Gastrocnemius medialis (tissue), 4 donors: ENCODE measurements around the gene PXMP4. TPM values are rescaled to one million over a fixed set of nuclear protein-coding genes. Genes with fewer than 3 reads are reported as not detected.

Experiments used
- ATAC-seq, 2 donors: fragments of 150-250 bp; one replicate each; pipeline ENCODE4 v1.9.1; 2016
- DNase-seq, 2 donors: peaks; one replicate each; pipeline ENCODE4 v3.0.0-alpha.2; 2019
- H3K27ac ChIP-seq, 4 donors: fragments of 200-600 bp; sonication (generic); 1 replicate in 1 of 4; 2 replicates in 3 of 4; pipeline ENCODE4 v1.5.1; 2016 to 2018; ENCODE audit warnings: mild to moderate bottlenecking in 2 of 4, moderate library complexity in 1 of 4
- H3K27me3 ChIP-seq, 3 donors: fragments of 200-600 bp; sonication (generic) in 2 of 3; 1 replicate in 1 of 3; 2 replicates in 2 of 3; pipeline versions ENCODE4 v1.5.1 to v1.6.0; 2016 to 2019; ENCODE audit warnings: mild to moderate bottlenecking in 1 of 3, moderate library complexity in 1 of 3
- H3K36me3 ChIP-seq, 2 donors: fragments of 200-600 bp; sonication (generic) in 1 of 2; one replicate each; pipeline ENCODE4 v1.5.1; 2017 to 2018
- H3K4me1 ChIP-seq, 2 donors: fragments of 200-600 bp; sonication (generic) in 1 of 2; one replicate each; pipeline ENCODE4 v1.5.1; 2016 to 2017; ENCODE audit warnings: mild to moderate bottlenecking in 2 of 2
- H3K4me3 ChIP-seq, 4 donors: fragments of 200-600 bp; sonication (generic) in 3 of 4; 1 replicate in 1 of 4; 2 replicates in 3 of 4; pipeline ENCODE4 v1.5.1; 2016 to 2019; ENCODE audit warnings: mild to moderate bottlenecking in 2 of 4
- H3K9me3 ChIP-seq, 3 donors: fragments of 200-600 bp; sonication (generic) in 2 of 3; 1 replicate in 1 of 3; 2 replicates in 2 of 3; pipeline ENCODE4 v1.5.1; 2016 to 2019
- POLR2A ChIP-seq, 2 donors: fragments of 450-650 bp; IDR thresholded peaks; one replicate each; pipeline ENCODE4 v1.6.1; 2017; ENCODE audit warnings: antibody characterized with exemption in 2 of 2, mild to moderate bottlenecking in 2 of 2, moderate library complexity in 2 of 2
- in situ Hi-C, 4 donors: fragments of 200-750 bp; cut with MboI; loops; one replicate each; pipeline versions ENCODE4 v1.15.0 to v1.8.0; 2017; ENCODE audit warnings: low sequenced_read_pairs in 4 of 4
- intact Hi-C: fragments of 100-400 bp; cut with DNase I; formaldehyde crosslinking; loops from one replicate; pipeline ENCODE4 v1.15.1; 2023; ENCODE audit warnings: low total_unique reads
- total RNA-seq, 4 donors: library from RNA; depleted of rRNA; stranded (reverse); fragments of >200 nt; gene quantifications; one replicate each; pipeline versions ENCODE4 v1.1.0 to v1.2.3, GENCODE V29; 2016
- TF ChIP-seq, protein P1 (sequence below), 5 experiments: fragments of 450-650 bp in 3 of 5; fragments of 200-600 bp in 2 of 5; sonication (generic) in 2 of 5; IDR thresholded peaks in 4 of 5; conservative IDR thresholded peaks in 1 of 5; 1 replicate in 4 of 5; 2 replicates in 1 of 5; pipeline ENCODE4 v1.5.1; 2016 to 2019; ENCODE audit warnings: antibody characterized with exemption in 5 of 5, mild to moderate bottlenecking in 3 of 5, moderate library complexity in 3 of 5

PXMP4 gene
- total RNA-seq, 4 donors from 2014 or later: 3.2 to 7.3 (median 5.3) TPM

DNA sequence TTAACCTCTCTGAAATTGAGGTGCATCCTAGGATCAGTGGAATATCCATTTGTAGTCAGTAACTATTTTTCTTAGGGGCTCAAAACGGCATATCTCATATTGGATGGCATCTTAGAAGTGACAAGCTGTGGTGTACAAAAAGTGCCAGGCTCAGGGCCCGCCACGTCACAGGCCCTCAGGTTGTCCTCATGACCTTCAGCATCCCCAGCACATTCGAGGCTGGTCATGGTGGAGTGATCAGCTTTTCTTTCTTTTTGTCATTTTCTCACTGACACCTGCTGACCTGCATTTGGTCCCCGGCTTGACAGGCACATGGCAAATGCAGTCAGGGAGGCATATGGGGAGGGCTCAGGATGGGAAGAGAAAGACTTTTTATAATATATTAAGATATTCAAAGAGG is 26.8 kb downstream of the PXMP4 start:
- TF ChIP-seq, protein P1, sequence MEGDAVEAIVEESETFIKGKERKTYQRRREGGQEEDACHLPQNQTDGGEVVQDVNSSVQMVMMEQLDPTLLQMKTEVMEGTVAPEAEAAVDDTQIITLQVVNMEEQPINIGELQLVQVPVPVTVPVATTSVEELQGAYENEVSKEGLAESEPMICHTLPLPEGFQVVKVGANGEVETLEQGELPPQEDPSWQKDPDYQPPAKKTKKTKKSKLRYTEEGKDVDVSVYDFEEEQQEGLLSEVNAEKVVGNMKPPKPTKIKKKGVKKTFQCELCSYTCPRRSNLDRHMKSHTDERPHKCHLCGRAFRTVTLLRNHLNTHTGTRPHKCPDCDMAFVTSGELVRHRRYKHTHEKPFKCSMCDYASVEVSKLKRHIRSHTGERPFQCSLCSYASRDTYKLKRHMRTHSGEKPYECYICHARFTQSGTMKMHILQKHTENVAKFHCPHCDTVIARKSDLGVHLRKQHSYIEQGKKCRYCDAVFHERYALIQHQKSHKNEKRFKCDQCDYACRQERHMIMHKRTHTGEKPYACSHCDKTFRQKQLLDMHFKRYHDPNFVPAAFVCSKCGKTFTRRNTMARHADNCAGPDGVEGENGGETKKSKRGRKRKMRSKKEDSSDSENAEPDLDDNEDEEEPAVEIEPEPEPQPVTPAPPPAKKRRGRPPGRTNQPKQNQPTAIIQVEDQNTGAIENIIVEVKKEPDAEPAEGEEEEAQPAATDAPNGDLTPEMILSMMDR (IDR thresholded peaks at IDR 0.05 in 4 of 5, conservative IDR thresholded peaks at IDR 0.05 in 1 of 5): no peak
- no peak for TF ChIP-seq POLR2A (IDR thresholded peaks at IDR 0.05)
- H3K4me3 ChIP-seq: no peak overlapping the region
- H3K27ac ChIP-seq: no peak overlapping the region
- no peaks in the 10 kb centered on the region for H3K27me3 ChIP-seq
- ATAC-seq: no peak
- in situ Hi-C loops (no loop called here), intact Hi-C loops (no loop called here)
- no peak for DNase-seq
- no peaks in the 10 kb centered on the region for H3K4me1 ChIP-seq
- no peaks in the 10 kb centered on the region for H3K36me3 ChIP-seq
- H3K9me3 ChIP-seq: no peaks in the 10 kb centered on the region

DNA sequence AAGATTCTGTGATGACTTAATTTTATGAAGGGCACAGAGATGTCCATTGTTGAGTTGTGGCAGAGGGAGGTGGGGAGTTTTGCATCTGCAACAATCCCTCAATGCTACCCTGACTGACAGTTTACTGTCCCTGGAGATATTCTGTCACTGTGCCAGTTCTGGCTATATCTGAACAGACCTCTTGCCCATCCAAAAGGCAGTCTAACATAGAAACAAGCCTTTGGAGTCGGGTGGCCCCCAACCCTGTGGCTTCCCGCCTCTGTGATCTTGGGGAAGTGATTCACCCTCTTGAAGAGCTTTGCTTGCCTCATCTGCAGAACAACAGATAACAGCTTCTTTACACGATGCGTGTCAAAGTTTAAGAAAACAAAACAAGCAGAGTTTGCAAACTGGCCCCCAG is 30.1 kb downstream of the PXMP4 start:
- TF ChIP-seq, protein P1 (IDR thresholded peaks at IDR 0.05 in 4 of 5, conservative IDR thresholded peaks at IDR 0.05 in 1 of 5): no peak
- TF ChIP-seq POLR2A (IDR thresholded peaks at IDR 0.05): no peak
- H3K4me1 ChIP-seq: peaks cover 5 to 11% of the 10 kb centered on the region in 2 donors
- no peak for DNase-seq
- no peaks in the 10 kb centered on the region for H3K36me3 ChIP-seq
- intact Hi-C loops: no loop called here
- no peak for ATAC-seq
- no peak overlapping the region for H3K4me3 ChIP-seq
- no peaks in the 10 kb centered on the region for H3K27me3 ChIP-seq
- H3K9me3 ChIP-seq: no peaks in the 10 kb centered on the region
- no peak overlapping the region for H3K27ac ChIP-seq
- in situ Hi-C loops: no loop called here

DNA sequence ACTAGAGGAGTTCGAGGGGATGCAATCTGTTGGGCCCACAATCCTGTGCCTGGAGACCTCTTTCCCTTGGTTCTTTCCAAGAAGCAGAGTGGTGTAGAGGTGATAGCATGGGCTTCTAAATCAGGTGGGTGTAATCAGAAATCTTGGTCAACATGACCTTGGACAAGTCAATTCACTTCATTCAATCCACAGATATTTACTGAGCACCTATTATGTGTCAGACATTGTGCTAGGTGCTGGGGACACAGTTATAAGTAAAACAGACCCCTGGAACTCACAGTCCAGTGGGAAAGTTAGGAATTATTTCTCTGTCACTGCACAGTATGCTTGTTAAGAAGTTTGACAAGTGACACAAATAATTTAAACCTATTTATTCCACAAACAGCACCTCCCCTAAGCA is 30.6 kb downstream of the PXMP4 start:
- Histone ChIP-seq H3K9me3 (no peaks in the 10 kb centered on the region), H3K36me3 (no peaks in the 10 kb centered on the region), H3K4me3 (no peak overlapping the region), H3K4me1 (peaks cover 5 to 11% of the 10 kb centered on the region in 2 donors), H3K27ac (no peak overlapping the region), H3K27me3 (no peaks in the 10 kb centered on the region)
- in situ Hi-C loops: no loop called here
- intact Hi-C loops: no loop called here
- no peak for DNase-seq
- ATAC-seq: no peak
- TF ChIP-seq, protein P1 (IDR thresholded peaks at IDR 0.05 in 4 of 5, conservative IDR thresholded peaks at IDR 0.05 in 1 of 5): no peak
- no peak for TF ChIP-seq POLR2A (IDR thresholded peaks at IDR 0.05)

GRCh38 chr20:33688938-33689424 is 31.1 kb downstream of the PXMP4 start:
- intact Hi-C loops (no loop called here), in situ Hi-C loops (no loop called here)
- peaks cover 5 to 11% of the 10 kb centered on the region in 2 donors for H3K4me1 ChIP-seq
- no peaks in the 10 kb centered on the region for H3K27me3 ChIP-seq
- H3K27ac ChIP-seq: no peak overlapping the region
- no peak overlapping the region for H3K4me3 ChIP-seq
- H3K9me3 ChIP-seq: no peaks in the 10 kb centered on the region
- TF ChIP-seq, protein P1 (IDR thresholded peaks at IDR 0.05 in 4 of 5, conservative IDR thresholded peaks at IDR 0.05 in 1 of 5): no peak
- no peak for TF ChIP-seq POLR2A (IDR thresholded peaks at IDR 0.05)
- DNase-seq (no peak), ATAC-seq (no peak)
- no peaks in the 10 kb centered on the region for H3K36me3 ChIP-seq
